ENCODE results near the gene MRM2.

MRM2 gene

DNA sequence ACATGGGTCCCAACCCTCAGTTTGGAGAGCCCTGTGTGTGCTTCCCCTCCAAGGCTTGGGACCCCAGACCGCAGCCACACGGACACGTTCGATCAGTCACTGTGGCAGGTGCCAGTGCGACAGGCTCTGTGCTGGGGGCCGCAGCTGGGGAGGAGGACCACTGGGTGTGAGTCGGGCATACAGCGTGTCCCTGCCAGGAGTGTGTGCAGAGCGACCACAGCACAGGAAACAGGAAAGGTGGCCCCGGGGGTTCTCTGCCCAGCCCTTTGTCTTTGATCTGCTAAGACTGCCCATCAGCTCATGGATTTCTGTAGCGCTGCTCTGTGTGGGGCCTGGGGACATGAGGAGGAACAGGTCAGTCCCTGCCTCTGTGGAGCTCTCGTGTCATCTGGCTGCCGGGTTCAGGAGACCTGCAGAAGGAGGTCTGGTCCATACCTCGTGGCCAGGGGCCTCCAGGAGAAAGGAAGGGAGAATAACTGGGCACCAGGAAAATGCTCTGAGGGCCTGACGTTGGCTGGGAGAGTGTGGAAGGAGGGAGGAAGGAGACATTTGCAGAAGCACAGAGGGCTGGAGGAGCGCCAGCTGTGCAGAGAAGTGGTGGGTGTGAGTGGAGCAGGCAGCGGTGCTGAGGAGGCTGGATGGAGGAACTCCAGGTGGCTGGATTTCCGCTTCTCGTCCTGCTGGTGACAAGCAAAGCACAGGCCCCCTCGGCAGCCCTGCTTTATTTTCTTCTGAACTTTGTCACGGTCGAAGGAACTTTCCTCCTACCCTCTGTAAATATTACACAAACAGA lies 4.1 kb upstream of the MRM2 start:
- DNase-seq: peak; percentile 68

DNA sequence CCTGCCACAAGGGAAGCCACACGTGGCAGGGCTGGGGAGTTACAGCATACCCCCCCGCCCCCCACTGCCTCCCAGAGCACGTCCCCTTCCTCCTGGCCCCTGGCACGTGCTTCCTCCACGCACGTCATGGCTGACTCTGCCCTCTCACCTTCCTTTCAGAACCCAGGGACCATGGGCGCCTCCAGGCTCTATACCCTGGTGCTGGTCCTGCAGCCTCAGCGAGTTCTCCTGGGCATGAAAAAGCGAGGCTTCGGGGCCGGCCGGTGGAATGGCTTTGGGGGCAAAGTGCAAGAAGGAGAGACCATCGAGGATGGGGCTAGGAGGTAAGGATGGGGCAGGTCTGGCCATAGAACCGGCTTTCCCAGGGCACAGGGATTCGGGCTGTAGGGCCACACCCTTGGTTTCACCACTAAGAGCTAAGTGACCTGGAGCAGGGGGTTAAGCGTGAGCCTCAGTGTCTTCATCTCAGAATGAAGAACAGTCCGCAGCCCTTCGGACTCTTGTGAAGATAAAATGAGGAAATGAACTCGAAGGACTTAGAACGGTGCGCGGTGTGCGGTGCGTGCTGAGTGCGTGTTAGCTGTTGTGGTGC lies 2.5 kb upstream of the MRM2 start:
- no peak for DNase-seq

DNA sequence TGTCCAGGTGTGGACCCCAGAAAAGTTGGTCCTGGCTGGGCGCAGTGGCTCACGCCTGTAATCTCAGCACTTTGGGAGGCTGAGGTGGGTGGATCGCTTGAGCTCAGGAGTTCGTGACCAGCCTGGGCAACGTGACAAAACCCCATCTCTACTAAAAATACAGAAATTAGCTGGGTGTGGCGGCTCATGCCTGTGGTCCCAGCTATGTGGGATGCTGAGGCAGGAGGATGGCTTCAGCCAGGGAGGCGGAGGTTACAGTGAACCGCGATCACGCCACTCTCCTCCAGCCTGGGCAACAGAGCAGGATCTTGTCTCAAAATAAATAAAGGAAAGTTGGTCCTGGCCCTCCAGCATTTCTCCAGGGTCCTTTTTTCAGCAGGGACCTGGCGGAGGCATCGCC lies 1.5 kb upstream of the MRM2 start:
- DNase-seq: no peak

DNA sequence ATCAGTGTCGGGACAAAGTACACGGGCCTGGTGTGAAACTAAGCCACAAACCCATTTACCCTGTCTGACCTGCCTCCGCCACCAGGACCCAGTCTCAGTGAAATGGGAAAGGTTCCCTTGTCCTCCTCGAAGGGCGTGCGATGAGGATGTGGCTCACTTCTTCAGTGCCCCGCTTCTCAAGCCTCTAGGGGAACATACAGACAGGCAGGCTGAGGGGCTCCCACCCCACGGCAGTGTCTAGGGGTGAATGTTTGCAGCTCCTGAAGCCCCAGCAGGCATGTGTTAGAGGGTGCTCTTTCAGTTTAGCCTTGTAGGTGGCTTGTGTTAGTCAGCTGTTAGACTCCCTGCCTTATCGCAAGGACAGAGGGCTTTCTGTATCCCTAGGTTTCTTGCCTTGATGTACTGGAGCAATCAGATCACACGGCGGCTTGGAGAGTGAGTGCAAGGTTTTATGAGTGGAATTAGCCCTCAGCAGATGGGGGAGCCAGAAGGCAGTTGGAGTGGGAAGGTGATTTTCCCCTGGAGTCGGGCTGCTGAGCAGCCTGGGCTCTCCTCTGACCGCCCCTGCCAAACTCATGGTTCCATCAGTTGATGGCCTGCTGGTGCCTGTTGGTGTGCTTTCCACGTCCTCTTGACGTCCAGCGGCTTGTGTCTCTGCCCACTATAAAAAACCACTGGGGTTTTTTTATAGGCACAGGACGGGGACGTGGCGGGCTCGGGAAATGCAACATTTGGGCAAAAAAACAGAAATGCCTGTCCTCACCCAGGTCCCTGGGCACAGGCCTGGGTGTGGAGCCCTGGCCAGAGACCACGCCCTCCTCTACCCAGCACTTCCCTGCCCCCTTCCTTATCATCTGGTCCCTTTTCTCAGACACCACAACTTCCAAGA lies 780 bp upstream of the MRM2 start:
- DNase-seq: no peak

DNA sequence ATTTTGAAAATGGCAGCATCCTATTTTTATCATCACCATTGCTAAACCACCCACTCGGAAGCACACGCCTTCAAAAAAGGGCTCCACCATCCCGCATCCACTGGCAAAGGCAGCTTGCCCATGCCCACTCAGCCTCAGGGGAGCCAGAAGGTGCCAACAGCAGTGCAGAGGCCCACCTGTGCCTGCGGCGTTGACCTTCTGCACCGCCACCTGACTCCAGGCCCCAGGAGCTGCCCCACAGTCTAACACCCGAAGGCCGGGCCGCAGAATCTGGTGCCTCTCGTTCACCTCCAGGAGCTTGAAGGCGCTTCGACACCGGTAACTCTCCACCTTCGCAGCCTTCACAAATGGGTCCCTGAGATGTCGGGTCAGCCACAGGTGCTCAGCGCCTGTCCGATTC lies 2.8 kb downstream of the MRM2 start:
- DNase-seq: no peak

DNA sequence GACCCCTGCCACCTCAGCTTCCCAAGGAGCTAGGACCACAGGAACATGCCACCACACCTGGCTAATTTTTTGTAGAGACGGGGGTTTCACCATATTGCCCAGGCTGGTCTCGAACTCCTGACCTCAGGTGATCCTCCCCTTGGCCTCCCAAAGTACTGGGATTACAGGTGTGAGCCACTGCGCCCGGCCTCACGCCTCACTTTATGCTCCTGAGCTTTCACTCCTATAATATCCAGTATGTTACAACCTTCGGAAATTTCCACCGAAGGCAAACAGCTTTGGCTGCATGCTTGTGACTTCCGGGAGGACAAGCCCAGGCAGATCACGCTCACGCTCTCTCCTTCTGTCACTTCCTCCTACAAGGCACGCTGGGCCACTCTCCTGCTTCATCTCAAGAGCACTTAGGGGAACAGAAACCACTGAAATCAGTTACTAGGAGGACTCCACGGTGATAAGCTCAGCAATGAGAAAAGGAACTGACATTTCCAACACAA lies 4.8 kb downstream of the MRM2 start:
- no peak for DNase-seq

DNA sequence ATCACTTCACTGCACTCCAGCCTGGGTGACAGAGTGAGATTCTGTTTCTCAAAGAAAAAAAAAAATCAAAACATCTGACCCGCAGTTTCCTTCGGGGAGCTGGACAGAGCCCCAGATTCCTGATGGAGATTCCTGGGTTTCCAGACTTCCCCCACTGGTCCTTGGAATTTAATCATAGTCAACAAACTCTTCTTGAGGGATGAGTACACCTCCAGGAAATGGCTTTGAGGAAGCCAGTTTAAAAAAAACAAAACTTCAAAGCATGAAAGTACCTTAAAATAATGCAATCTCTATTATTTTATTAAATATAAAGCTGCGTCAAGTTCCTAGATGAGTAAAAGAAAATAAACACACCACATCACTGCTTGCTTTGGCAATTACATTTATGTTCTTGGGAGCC lies 8.1 kb downstream of the MRM2 start:
- no peak for DNase-seq

DNA sequence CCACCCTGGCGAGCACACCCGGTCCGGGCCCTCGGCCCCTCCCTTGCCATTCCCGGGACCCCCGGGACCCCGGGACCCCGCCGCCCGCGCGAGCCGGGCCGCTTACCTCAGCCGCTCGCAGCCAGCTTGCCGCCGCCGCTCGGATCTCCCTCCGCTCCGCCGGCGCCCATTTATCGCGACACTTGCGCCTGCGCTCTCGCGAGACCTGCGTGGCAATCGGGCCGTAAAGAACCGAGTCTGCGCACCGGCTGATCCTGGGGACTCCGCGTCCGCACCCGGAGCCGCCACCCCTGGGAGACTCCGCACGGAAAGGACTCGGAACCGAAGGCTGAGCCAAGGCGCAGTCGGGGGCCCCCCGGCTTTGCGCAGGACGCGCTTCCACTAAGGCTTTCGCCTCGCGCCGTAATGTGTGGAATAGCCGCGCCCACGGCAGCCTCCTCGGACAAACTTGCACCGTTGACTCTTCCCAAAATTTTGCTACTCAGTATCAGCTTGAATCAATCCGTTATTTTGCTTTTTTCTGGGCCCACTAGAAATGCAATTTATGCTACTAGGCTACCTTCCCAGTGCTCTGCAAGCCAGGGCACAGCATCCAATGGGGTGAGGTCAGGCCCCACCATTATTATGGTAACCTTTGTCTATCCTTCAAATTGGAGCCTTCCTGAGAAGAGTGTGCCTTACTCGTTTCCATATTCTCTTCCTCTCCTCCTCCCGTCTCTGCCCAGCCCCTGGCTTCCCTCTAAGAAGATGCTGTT lies 9.1 kb downstream of the MRM2 start, which contains the start of gene MAD1L1:
TSS of gene MAD1L1 (minus strand) at position 180 of the 755 bp plus-strand sequence. CDS start 2,812 bp downstream, outside the sequence.
- DNase-seq: peak; percentile 94

DNA sequence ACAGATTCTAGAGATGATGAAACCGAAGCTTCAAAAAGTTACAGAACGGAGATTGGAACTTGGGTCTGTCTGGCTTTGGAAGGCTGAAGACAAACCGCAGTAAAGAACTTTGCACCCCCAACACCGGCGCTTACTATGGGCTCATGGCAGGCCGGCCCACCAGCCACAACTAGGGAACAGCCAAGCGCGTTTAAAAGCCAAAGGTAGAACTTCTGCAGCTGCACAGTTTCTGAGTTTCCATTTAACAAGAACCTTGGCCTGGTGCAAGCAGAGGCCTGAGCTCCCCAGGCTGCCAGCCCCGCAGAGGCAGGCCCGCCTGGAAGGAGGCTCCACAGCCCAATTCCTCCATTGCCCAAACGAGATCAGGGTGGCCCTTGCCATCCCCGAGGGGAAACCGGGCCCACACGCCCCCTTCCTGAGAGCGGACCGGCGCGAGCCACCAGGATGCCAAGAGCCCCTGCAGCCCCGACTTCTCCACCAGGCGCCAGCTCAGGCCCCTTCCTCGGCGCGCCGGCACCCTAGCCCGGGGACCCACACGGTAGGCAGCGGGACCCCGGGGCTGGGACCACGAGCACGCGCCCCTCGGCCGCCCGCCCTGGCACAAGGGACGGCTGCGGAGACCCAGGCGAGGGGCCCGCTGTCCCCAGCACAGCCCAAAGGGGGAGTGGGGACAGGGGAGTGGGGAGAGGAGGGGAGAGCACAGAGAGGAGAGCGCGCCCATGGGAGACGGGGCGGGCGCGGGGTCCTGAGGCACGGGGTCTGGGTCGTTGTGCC lies 9.8 kb downstream of the MRM2 start:
- DNase-seq: no peak

DNA sequence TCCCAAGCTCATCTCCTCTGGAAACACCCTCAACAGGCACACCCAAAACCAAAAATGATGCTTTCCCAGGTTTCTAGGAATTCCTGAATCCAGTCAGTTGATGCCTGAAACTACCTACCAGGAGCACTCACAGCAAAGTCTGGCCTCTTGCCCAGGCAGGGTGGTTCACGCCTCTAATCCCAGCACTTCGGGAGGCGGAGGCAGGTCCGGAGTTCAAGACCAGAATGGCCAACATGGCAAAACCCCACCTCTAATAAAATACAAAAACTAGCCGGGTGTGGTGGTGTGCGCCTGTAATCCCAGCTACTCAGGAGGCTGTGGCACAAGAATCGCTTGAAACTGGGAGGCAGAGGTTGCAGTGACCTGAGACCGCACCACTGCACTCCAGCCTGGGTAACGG lies 11.1 kb downstream of the MRM2 start:
- no peak for DNase-seq

DNA sequence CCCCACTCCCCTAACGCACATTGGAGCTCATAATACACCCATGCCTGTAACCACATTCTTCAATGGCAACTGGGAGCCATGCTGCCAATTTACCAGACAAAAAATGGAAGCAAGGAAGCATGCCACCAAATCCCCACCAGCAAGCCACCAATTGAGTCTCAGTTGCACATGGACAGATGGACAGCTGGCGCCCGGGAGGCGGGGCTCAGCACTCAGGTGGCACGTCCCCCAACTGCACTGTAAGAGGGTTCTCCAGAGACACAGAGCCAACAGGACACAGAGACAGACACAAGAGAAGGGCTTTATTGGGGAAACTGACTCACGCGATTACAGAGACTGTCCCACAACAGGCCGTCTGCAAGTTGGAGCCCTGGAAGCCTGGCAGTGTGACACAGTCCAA lies 11.8 kb downstream of the MRM2 start:
- no peak for DNase-seq

DNA sequence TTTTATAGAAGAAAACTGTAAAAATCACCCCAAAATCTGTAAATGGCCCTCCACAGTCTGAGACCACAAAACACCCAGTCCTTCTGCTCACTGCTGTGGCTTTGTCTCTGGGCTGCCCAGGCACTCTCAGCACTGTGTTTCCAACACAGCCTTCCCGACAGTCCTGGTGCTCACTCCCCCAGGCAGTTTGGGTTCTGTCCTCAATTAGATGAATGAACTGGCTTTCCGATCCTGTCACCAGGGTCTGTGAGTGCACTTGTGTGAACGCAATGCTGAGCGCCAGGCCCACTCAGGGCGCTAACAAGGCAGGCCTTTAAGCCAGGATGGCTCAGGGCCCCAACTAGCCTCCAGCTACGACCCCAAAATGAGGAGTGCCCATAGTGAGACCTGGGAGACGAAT lies 12.5 kb downstream of the MRM2 start:
- DNase-seq: no peak

DNA sequence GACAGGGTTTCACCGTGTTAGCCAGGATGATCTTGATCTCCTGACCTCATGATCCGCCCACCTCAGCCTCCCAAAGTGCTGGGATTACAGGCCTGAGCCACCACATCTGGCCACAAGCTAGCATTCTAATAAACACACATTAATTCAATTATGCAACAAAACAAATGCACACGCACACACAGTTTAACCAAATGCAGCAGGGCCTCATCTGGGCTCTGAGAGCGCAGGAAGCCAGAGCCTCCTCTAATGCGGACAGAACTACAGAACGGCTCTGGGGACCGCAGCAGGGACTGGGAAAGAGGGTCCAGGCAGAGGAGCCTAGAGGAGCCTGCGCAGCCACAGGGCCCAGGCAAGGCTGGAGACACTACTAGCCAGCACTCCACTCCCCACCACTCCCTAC lies 13.1 kb downstream of the MRM2 start:
- DNase-seq: no peak

DNA sequence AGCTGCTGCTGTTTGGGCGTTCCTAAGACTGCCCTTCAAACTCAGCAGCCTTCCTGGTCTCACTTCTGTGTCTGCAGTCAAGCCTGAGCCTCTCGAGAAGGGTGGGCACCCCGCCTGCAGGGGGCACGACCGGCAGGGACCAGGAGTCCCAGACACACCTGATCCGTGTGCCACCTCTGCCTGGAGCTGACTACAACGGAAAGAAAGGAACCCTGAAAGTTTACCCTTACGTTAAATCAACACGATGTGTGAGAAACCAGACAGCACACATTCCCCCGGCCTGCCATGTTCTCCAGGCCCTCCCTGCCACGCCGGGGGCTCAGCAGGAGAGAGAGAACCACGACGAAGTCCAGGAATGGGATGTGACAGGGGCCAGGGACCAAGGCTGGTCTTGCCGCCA lies 14.3 kb downstream of the MRM2 start:
- no peak for DNase-seq

DNA sequence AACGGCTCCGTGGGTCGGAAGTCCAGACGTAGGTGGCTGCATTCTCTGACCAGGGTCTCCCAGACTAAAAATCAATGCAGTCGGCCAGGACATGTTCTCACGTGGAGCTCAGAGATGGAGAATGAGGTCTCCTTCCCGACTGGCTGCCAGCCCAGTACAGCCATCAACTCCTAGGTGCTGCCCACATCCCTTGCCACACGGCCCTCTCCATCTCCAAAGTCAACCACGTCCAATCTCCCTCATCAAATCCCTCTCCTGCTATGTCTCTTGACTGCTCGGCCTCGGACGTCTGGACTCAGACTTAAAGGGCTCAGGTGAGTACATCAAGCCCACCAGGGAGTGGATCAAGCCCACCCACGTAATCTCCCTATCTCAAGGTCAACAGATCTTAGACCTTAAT lies 16.2 kb downstream of the MRM2 start:
- no peak for DNase-seq

DNA sequence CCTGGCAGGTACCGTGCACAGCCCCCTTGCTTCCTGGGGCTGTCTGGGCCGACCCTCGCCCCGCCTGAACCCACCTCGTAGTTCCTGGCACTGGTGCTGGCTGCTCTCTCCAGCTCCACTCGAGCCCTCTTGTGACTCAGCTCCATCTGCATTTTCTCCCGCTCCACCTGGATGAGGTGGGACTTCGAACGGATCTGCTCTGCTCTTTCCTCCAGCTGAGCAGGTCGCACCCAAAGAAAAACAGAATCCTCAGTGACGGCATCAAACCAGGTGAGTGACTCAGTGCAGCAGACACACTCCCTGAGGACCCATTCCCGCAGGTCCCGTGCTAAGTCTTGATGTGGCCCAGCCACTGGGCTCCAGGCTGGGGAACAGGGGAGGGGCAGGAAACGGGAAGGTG lies 16.7 kb downstream of the MRM2 start:
- DNase-seq: no peak

DNA sequence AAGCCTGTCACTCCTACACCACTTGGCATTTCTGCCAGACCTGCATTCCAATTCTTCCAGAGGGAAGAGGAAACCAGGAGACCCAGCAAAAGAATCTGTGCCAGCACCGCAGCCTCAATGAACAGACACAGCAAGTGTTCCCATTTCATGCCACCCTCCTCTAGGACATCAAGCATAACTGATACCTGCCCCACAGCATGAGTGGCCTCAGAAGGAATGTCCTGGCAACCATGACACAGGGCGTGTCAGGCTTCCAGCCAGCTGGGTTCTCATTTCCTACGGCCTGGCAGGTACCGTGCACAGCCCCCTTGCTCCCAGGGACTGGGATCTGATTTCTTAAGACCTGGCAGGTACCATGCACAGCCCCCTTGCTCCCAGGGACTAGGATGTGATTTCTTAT lies 17.1 kb downstream of the MRM2 start:
- DNase-seq: no peak

DNA sequence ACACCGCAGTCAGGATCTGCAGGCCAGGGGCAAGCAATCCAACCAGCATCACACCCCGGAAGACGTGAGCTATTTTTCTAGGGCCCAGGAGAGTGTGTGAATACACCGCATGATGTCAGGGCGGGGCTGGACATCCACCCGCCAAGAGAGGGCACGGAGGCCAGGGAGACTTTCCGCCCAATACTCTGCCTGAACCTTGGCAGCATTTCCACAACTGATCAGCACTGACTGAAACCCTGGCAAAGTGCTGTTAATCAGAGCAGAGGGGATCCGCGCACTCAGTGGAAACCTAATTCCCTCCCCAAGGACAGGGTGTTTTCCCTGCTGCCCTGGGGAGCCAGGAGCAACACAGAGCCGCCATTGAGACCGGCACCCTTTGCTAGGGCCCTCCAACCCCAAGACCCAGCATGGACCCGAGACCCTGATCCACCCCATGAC lies 17.5 kb downstream of the MRM2 start:
- DNase-seq: no peak

DNA sequence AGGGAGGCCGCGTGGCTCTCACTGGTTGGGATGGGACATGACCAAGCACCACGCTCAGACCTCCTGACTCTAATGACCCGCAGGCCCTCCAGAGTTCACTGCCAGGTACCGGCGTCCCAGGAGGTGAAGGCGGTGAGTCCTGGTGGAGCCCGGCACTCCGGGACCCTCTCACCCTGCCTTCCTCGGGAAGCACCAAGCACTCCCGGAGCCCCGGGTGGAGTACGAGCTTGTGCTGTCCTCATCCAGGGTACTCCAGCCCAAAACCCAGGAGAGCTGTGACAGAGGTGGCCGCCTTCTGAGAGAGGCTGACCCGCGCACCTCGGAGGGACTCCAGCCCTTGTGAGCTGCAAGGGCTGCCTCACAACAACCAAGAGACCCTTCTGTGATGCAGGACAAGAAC lies 18.7 kb downstream of the MRM2 start:
- no peak for DNase-seq

DNA sequence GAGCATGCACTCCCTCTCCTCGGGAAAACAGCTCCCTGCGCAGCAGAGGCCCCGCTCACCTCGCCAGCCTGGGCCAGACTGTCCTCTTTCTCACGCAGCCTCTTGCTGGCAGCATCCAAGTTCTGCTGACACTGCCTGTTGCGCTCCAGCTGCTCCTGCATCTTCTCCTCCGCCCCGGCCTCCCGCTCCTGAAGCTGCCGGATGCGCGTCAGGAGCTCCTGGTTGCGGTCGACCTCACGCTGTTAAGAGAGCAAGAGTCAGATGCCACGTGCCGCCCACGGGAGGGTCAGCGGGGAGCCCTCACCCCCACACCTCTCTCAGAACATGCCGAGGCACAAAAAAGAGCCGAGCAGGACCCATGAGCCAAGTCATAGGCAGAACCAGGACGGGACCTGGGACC lies 19.5 kb downstream of the MRM2 start:
- DNase-seq: no peak

DNA sequence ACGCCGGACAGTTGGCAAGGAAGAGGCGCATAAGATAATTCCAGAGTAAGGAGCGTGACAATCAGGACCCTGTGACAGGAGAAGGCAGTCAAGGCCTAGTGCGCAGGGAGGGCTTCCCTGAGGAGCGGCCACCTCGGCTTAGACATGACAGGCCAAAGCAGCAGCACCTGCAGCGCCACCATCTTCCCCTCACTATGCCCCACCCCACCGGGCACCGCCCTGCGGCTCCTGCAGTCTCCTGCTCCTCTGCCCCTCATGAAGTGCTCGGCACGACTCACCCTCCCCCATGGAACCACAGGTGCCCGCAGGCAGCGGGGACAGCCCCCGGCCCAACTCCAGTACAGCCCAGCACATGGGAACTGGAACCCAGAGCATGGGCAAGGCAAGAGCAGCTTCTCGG lies 21.1 kb downstream of the MRM2 start:
- DNase-seq: no peak

DNA sequence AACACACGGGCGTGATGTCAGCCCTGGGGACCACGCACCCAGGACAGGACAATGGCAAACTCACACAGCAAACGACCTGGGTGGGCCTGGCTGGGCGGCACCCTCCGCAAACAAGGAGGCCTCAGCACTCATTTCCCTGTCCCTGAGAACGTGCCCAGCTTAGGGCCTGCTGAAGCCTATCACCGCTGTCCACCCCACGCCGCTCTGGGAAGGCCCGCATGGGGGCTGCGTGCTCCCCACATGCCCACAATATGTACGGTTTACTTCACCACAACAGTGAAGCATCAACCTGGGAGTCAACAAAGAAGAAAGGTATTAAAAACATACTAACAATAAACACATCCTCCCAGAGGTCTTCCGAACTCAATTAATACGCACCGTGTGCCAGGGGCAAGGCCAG lies 21.5 kb downstream of the MRM2 start:
- no peak for DNase-seq

Data from right forelimb (tissue), 1 donor.